ENCODE measurements around the gene LRRC74B. TPM values are rescaled to one million over a fixed set of nuclear protein-coding genes. Genes with fewer than 3 reads are reported as not detected.
A peak's percentile ranks its signal among the peaks of the same experiment; 100 is the strongest.

LRRC74B gene
- total and polyA plus RNA-seq, 4 donors: 0.97 to 9.0 (median 2.3) TPM

DNA sequence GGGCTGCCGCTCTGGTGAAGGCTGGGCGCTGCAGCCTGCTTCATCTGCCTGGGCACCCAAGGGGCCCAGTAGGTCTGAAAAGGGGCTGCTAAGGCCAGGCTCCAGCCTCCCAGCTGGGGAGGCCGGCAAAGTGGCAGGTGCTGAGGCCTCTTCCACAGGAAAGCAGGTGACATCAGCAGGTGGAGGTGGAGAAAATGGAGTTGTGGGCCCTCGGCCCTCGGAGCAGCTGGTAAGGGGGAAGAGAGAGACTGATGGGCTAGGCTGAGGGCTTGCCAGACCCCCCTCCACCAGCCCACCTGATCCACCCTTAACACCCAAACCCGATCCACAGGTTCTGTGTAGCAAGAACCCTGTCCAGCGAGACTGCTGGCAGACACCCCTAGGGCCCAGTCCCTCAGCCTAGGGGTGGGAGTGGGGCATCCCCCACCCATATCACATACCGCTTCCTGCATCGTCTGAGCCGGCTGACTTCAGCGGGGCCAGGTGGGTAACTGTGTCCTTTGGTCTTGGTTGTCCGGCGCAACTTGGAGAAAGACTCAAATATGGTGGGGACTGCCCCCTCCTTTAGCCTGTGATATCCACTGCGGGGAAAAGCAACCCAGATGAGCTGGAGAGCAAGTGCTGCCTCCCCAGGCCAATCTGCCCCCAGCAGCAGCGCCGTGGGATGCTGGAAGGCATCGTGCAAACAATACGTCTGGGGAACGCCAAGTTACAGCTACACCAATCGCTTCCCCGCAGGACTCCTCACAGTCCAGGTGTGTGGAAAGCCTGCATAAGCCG is 45.3 kb upstream of the LRRC74B start:
- Histone ChIP-seq H3K27ac (ENCODE audit: low read depth in 1 of 2, low read length in 1 of 2) (peak overlapping the region in 1 of 2 donors; percentile 96), H3K4me1 (ENCODE audit: control insufficient read depth in 5 of 5, insufficient read depth in 5 of 5, low read length in 5 of 5) (peaks cover 5 to 30% (median 13%) of the 10 kb centered on the region in 5 donors), H3K36me3 (ENCODE audit: control insufficient read depth in 4 of 4, insufficient read depth in 4 of 4, low read length in 4 of 4) (peaks cover 0 to 40% (median 2%) of the 10 kb centered on the region in 4 donors), H3K9me3 (ENCODE audit: control insufficient read depth in 4 of 4, insufficient read depth in 3 of 4, low read length in 3 of 4) (no peaks in the 10 kb centered on the region), H3K9ac (ENCODE audit: insufficient read depth in 1 of 2, low read length in 2 of 2) (peak overlapping the region; percentile 14 to 44), H3K27me3 (ENCODE audit: control insufficient read depth in 3 of 3, insufficient read depth in 3 of 3, low read length in 2 of 3) (no peaks in the 10 kb centered on the region), H3K4me3 (peak overlapping the region; percentile 65)
- DNase-seq (no peak), ATAC-seq (ENCODE audit: insufficient read depth, low FRiP score) (no peak)
- WGBS, 2 donors: 57 to 67% methylated on average over 22 of the region's 22 CpGs
- TF ChIP-seq, protein P1, sequence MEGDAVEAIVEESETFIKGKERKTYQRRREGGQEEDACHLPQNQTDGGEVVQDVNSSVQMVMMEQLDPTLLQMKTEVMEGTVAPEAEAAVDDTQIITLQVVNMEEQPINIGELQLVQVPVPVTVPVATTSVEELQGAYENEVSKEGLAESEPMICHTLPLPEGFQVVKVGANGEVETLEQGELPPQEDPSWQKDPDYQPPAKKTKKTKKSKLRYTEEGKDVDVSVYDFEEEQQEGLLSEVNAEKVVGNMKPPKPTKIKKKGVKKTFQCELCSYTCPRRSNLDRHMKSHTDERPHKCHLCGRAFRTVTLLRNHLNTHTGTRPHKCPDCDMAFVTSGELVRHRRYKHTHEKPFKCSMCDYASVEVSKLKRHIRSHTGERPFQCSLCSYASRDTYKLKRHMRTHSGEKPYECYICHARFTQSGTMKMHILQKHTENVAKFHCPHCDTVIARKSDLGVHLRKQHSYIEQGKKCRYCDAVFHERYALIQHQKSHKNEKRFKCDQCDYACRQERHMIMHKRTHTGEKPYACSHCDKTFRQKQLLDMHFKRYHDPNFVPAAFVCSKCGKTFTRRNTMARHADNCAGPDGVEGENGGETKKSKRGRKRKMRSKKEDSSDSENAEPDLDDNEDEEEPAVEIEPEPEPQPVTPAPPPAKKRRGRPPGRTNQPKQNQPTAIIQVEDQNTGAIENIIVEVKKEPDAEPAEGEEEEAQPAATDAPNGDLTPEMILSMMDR (IDR thresholded peaks at IDR 0.05; ENCODE audit: control extremely low read depth, extremely low read depth): no peak

DNA sequence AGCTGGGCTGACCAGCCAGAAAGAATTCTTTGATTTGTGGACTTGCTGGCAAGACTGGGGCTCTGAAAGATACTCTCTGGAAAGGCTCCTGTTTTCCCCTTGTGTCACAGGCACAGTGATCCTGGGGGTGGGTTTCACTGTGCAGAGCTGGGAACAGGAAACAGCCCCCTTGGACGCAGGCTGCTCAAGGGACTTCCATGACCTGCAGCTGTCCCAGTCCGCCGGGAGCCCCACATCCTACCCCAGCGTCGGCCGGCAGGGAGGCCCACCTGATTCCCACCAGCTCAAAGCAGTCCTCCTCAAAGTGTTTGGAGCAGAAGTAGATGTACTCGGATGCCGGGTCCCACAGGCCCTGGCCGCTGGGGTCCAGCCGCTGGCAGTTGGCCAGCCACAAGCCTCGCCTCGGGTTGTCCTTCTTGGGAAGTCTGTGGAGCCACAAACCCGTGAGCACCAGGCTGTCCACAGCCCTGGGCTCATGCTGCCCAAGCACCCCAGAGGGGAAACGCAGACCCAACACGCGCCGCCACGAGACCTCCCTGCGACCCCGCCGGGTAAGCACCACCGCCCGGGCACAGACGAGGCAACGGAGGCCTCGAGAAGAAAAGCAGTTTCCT is 44.7 kb upstream of the LRRC74B start:
- no peaks in the 10 kb centered on the region for H3K9me3 ChIP-seq (ENCODE audit: control insufficient read depth in 4 of 4, insufficient read depth in 3 of 4, low read length in 3 of 4)
- H3K36me3 ChIP-seq (ENCODE audit: control insufficient read depth in 4 of 4, insufficient read depth in 4 of 4, low read length in 4 of 4): peaks cover 0 to 34% (median 2%) of the 10 kb centered on the region in 4 donors
- H3K9ac ChIP-seq (ENCODE audit: insufficient read depth in 1 of 2, low read length in 2 of 2): peak overlapping the region; percentile 14 to 44
- H3K4me1 ChIP-seq (ENCODE audit: control insufficient read depth in 5 of 5, insufficient read depth in 5 of 5, low read length in 5 of 5): peaks cover 5 to 30% (median 13%) of the 10 kb centered on the region in 5 donors
- peak overlapping the region; percentile 96 to 99 for H3K27ac ChIP-seq (ENCODE audit: low read depth in 1 of 2, low read length in 1 of 2)
- WGBS, 2 donors: 1 to 2% methylated on average over 26 of the region's 26 CpGs
- DNase-seq: no peak
- TF ChIP-seq, protein P1 (IDR thresholded peaks at IDR 0.05; ENCODE audit: control extremely low read depth, extremely low read depth): no peak
- no peaks in the 10 kb centered on the region for H3K27me3 ChIP-seq (ENCODE audit: control insufficient read depth in 3 of 3, insufficient read depth in 3 of 3, low read length in 2 of 3)
- no peak for ATAC-seq (ENCODE audit: insufficient read depth, low FRiP score)
- H3K4me3 ChIP-seq: peak overlapping the region; percentile 65

GRCh38 chr22:21001601-21002325 is 44.0 kb upstream of the LRRC74B start, which contains the start of gene THAP7:
Gene THAP7 (minus strand): TSS chr22:21002118. CDS start chr22:21001911, 207 bp downstream.
- Histone ChIP-seq H3K4me1 (ENCODE audit: control insufficient read depth in 5 of 5, insufficient read depth in 5 of 5, low read length in 5 of 5) (peaks cover 5 to 30% (median 13%) of the 10 kb centered on the region in 5 donors), H3K4me3 (peak within 1 kb of the TSS; percentile 65), H3K27ac (ENCODE audit: low read depth in 1 of 2, low read length in 1 of 2) (peak within 1 kb of the TSS; percentile 96 to 99), H3K36me3 (ENCODE audit: control insufficient read depth in 4 of 4, insufficient read depth in 4 of 4, low read length in 4 of 4) (peaks cover 0 to 29% (median 2%) of the 10 kb centered on the region in 4 donors), H3K27me3 (ENCODE audit: control insufficient read depth in 3 of 3, insufficient read depth in 3 of 3, low read length in 2 of 3) (no peaks in the 10 kb centered on the region), H3K9me3 (ENCODE audit: control insufficient read depth in 4 of 4, insufficient read depth in 3 of 4, low read length in 3 of 4) (no peaks in the 10 kb centered on the region), H3K9ac (ENCODE audit: insufficient read depth in 1 of 2, low read length in 2 of 2) (peak within 1 kb of the TSS; percentile 76 to 81)
- ATAC-seq (ENCODE audit: insufficient read depth, low FRiP score) (peak; percentile 97), DNase-seq (peak; percentile 97 to 98 (median 98))
- TF ChIP-seq, protein P1 (IDR thresholded peaks at IDR 0.05; ENCODE audit: control extremely low read depth, extremely low read depth): no peak
- whole genome bisulfite sequencing, 2 donors: 0% methylated on average over 83 of the region's 83 CpGs
